H1 (cell line): ENCODE data around the gene GRID2. TPM values are rescaled to one million over a fixed set of nuclear protein-coding genes. Genes with fewer than 3 reads are reported as not detected.

Source experiments
- CTCF ChIA-PET: fragments of 300-600 bp; sonication (Branson Sonifier 250); formaldehyde crosslinking; loops from one replicate; lab custom pipeline; 2021; ENCODE audit not compliant: partially characterized antibody; lab: Charles Lee
- POLR2A ChIA-PET: fragments of 300-600 bp; sonication (Branson Sonifier 250); formaldehyde crosslinking; loops from one replicate; lab custom pipeline; 2021; ENCODE audit warnings: inconsistent platforms; ENCODE audit not compliant: partially characterized antibody; lab: Charles Lee
- DNase-seq, 2 experiments: peaks; one replicate each; pipeline versions ENCODE4 v3.0.0 to v3.0.0-alpha.2; 2010 to 2022; ENCODE audit warnings: low spot score in 2 of 2, low read depth in 1 of 2, mixed read lengths in 1 of 2
- FAIRE-seq: peaks from 2 replicates; lab custom pipeline; 2011; peaks lifted over from hg19 to GRCh38; lab: Jason Lieb, UNC
- H2AFZ ChIP-seq: 2 replicates; pipeline ENCODE4 v1.8.1; 2012; ENCODE audit warnings: low read length, inconsistent platforms
- H2AK5ac ChIP-seq: 2 replicates; pipeline ENCODE4 v1.6.1; 2013; ENCODE audit warnings: low read depth, low read length
- H2BK120ac ChIP-seq: replicated peaks from 2 replicates; pipeline ENCODE3; 2013; ENCODE audit warnings: low read depth, low read length, inconsistent platforms
- H2BK12ac ChIP-seq: 2 replicates; pipeline ENCODE4 v1.6.1; 2013; ENCODE audit warnings: low read depth, low read length
- H2BK15ac ChIP-seq: 2 replicates; pipeline ENCODE4 v1.6.1; 2013; ENCODE audit warnings: low read length
- H2BK20ac ChIP-seq: 2 replicates; pipeline ENCODE4 v1.6.1; 2013; ENCODE audit warnings: low read length
- H2BK5ac ChIP-seq: 2 replicates; pipeline ENCODE4 v1.6.1; 2013; ENCODE audit warnings: low read depth, low read length
- H3K14ac ChIP-seq: 2 replicates; pipeline ENCODE4 v1.6.1; 2013; ENCODE audit warnings: inconsistent platforms; ENCODE audit not compliant: insufficient read length
- H3K18ac ChIP-seq: 2 replicates; pipeline ENCODE4 v1.6.1; 2013; ENCODE audit warnings: low read length; ENCODE audit errors: extremely low read depth
- H3K23ac ChIP-seq: 2 replicates; pipeline ENCODE4 v1.6.1; 2013; ENCODE audit warnings: inconsistent platforms; ENCODE audit not compliant: insufficient read length
- H3K23me2 ChIP-seq: 2 replicates; pipeline ENCODE4 v1.6.1; 2013; ENCODE audit warnings: low read depth, low read length
- H3K27ac ChIP-seq: 2 replicates; pipeline ENCODE4 v1.6.1; 2011; ENCODE audit warnings: low read depth, low read length, inconsistent platforms
- H3K27me3 ChIP-seq, 4 experiments: replicated peaks in 1 of 4; 1 replicate in 1 of 4; 2 replicates in 3 of 4; pipeline versions ENCODE4 v1.6.1 to v1.8.1; 2011 to 2013; ENCODE audit warnings: low read length in 3 of 4, mild to moderate bottlenecking in 3 of 4, inconsistent platforms in 2 of 4, mixed read lengths in 2 of 4, moderate library complexity in 1 of 4; ENCODE audit not compliant: control insufficient read depth in 3 of 4, insufficient read depth in 3 of 4; ENCODE audit errors: extremely low read depth in 1 of 4
- H3K36me3 ChIP-seq, 4 experiments: 2 replicates each; pipeline versions ENCODE4 v1.6.1 to v1.8.1; 2011 to 2013; ENCODE audit warnings: mild to moderate bottlenecking in 4 of 4, low read length in 3 of 4, moderate library complexity in 2 of 4, control low read depth in 1 of 4, inconsistent platforms in 1 of 4; ENCODE audit not compliant: insufficient read depth in 4 of 4, control insufficient read depth in 2 of 4
- H3K4ac ChIP-seq: replicated peaks from 2 replicates; pipeline ENCODE3; 2013; ENCODE audit warnings: low read length, low read depth, mixed read lengths, inconsistent platforms; ENCODE audit not compliant: insufficient read length
- H3K4me1 ChIP-seq, 4 experiments: replicated peaks in 1 of 4; 1 replicate in 1 of 4; 2 replicates in 3 of 4; pipeline versions ENCODE4 v1.6.1 to v1.8.1; 2011 to 2013; ENCODE audit warnings: low read length in 3 of 4, inconsistent platforms in 2 of 4, mixed read lengths in 1 of 4; ENCODE audit not compliant: insufficient read depth in 4 of 4, control insufficient read depth in 3 of 4
- H3K4me2 ChIP-seq, 2 experiments: 2 replicates each; pipeline versions ENCODE4 v1.6.1 to v1.8.1; 2011 to 2013; ENCODE audit warnings: low read depth in 2 of 2, low read length in 2 of 2, control low read depth in 1 of 2, inconsistent platforms in 1 of 2, mild to moderate bottlenecking in 1 of 2; ENCODE audit not compliant: insufficient read depth in 1 of 2
- H3K4me3 ChIP-seq, 4 experiments: fragments of 200-600, 300-600 bp in 1 of 4; sonication (generic), shearing (Covaris generic), sonication (Bioruptor Twin) in 1 of 4; 2 replicates each; pipeline versions ENCODE4 v1.5.1 to v1.8.1; 2011 to 2016; ENCODE audit warnings: low read length in 4 of 4, low read depth in 3 of 4, control low read depth in 2 of 4, inconsistent platforms in 2 of 4, mild to moderate bottlenecking in 2 of 4, mixed read lengths in 1 of 4, moderate library complexity in 1 of 4; ENCODE audit not compliant: insufficient read depth in 2 of 4; ENCODE audit errors: extremely low read depth in 1 of 4
- H3K56ac ChIP-seq: replicated peaks from 2 replicates; pipeline ENCODE3; 2013; ENCODE audit warnings: low read depth, mild to moderate bottlenecking, mixed read lengths, low read length, inconsistent platforms; ENCODE audit not compliant: insufficient read length
- H3K79me1 ChIP-seq: 2 replicates; pipeline ENCODE4 v1.6.1; 2013; ENCODE audit warnings: low read depth, low read length, control low read depth
- H3K79me2 ChIP-seq, 2 experiments: 2 replicates each; pipeline versions ENCODE4 v1.6.1 to v1.8.1; 2012 to 2013; ENCODE audit warnings: low read length in 2 of 2, mild to moderate bottlenecking in 2 of 2, inconsistent platforms in 1 of 2; ENCODE audit not compliant: insufficient read depth in 2 of 2, control insufficient read depth in 1 of 2
- H3K9ac ChIP-seq, 4 experiments: replicated peaks in 1 of 4; 1 replicate in 1 of 4; 2 replicates in 3 of 4; pipeline versions ENCODE4 v1.6.1 to v1.8.1; 2011 to 2013; ENCODE audit warnings: low read depth in 3 of 4, low read length in 3 of 4, control low read depth in 2 of 4, mild to moderate bottlenecking in 2 of 4, moderate library complexity in 2 of 4, inconsistent platforms in 1 of 4; ENCODE audit errors: extremely low read depth in 1 of 4
- H3K9me3 ChIP-seq, 2 experiments: 2 replicates each; pipeline versions ENCODE4 v1.6.1 to v1.8.1; 2012 to 2013; ENCODE audit warnings: mild to moderate bottlenecking in 2 of 2, moderate library complexity in 2 of 2, control low read depth in 1 of 2, inconsistent platforms in 1 of 2, low read depth in 1 of 2, low read length in 1 of 2, mixed read lengths in 1 of 2; ENCODE audit not compliant: insufficient read depth in 2 of 2
- H4K20me1 ChIP-seq, 2 experiments: replicated peaks in 1 of 2; 2 replicates each; pipeline versions ENCODE3 to v1.8.1; 2011 to 2013; ENCODE audit warnings: inconsistent platforms in 2 of 2, low read length in 2 of 2, mild to moderate bottlenecking in 1 of 2; ENCODE audit not compliant: insufficient read depth in 2 of 2, control insufficient read depth in 1 of 2
- H4K5ac ChIP-seq: 2 replicates; pipeline ENCODE4 v1.6.1; 2013; ENCODE audit warnings: low read length, low read depth, mixed read lengths, inconsistent platforms; ENCODE audit not compliant: insufficient read length
- H4K8ac ChIP-seq: 2 replicates; pipeline ENCODE4 v1.8.0; 2013; ENCODE audit warnings: mild to moderate bottlenecking, moderate library complexity, low read length, inconsistent platforms; ENCODE audit not compliant: insufficient read depth; ENCODE audit errors: extremely low read depth
- H4K91ac ChIP-seq: replicated peaks from 2 replicates; pipeline ENCODE3; 2013; ENCODE audit warnings: low read length, mixed read lengths, inconsistent platforms; ENCODE audit not compliant: insufficient read length
- BCL11A ChIP-seq, 2 experiments: IDR thresholded peaks; one replicate each; pipeline ENCODE4 v1.6.1; 2011; ENCODE audit warnings: low read depth in 2 of 2, low read length in 2 of 2, mild to moderate bottlenecking in 2 of 2
- CBX5 ChIP-seq: fragments of 300-800, 300-1000 bp; sonication (generic); IDR thresholded peaks from 2 replicates; pipeline ENCODE4 v1.7.1; 2016; ENCODE audit warnings: antibody characterized with exemption, low read length, low read depth
- CBX8 ChIP-seq: fragments of 300-800, 300-1000 bp; sonication (generic); IDR thresholded peaks from 2 replicates; pipeline ENCODE4 v1.7.1; 2016; ENCODE audit warnings: low read depth, low read length, borderline replicate concordance
- SIRT6 ChIP-seq: IDR thresholded peaks from one replicate; pipeline ENCODE4 v1.7.1; 2012; ENCODE audit warnings: low read length, inconsistent platforms
- WGBS, 2 experiments: shearing (Covaris generic) in 1 of 2; methylation state at CpG; one replicate each; pipeline versions ENCODE4 v1.1.6 to v1.1.7; 2013 to 2015; ENCODE audit warnings: low lambda C conversion rate in 2 of 2, mixed read lengths in 2 of 2, inconsistent platforms in 1 of 2, low coverage in 1 of 2, missing lambda C conversion rate in 1 of 2; ENCODE audit not compliant: insufficient replicate concordance in 2 of 2, insufficient coverage in 1 of 2, insufficient read length in 1 of 2; ENCODE audit errors: extremely low coverage in 1 of 2, missing lambda C conversion rate in 1 of 2; 5-methylcytosine and 5-hydroxymethylcytosine counted together
- polyA plus RNA-seq, 7 experiments: library from polyadenylated mRNA; depleted of rRNA in 3 of 7; stranded (reverse) in 5 of 7; unstranded in 2 of 7; fragments of >200 nt in 5 of 7; fragments of 200-250 nt in 2 of 7; gene quantifications; 1 replicate in 5 of 7; 2 replicates in 1 of 7; 4 replicates in 1 of 7; pipeline versions ENCODE4 v1.2.1 to v1.2.3, GENCODE V29; 2011 to 2013; ENCODE audit warnings: missing spikeins in 2 of 7, mixed read lengths in 2 of 7
- total RNA-seq: library from RNA; stranded (reverse); fragmentation: NEBNext Ultra II Directional; extraction: Animal tissue kit (Norgen Biotek cat#: 25700); gene quantifications from 2 replicates; pipeline ENCODE4 v1.2.1, GENCODE V29; 2021

GRID2 gene
- total and polyA plus RNA-seq, 2 of the 8 experiments (the other 6 are each of a cell fraction or from before 2014, with no cell fraction given) = 31.1 to 81.9 TPM

DNA sequence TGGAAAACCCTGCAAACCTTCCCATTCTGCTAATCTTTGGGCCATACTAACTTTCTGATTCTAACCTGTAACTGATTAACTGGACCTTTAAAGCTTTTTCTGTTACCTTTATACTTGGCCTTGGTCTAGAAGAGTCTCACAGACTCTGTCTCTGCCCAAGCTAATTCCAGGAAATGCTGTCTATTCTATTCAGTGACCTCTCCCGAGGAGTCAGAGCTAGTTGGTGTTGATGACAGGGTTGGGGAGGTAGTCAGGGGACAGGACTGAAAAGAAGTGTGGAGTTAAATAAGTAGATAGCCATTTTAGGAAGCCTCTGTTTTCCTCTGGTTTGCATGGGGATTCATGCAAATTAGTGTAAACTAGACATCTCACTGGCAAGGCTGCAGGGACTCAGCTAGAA, 429.5 kb downstream of the GRID2 start:
- H2AFZ ChIP-seq = no peak overlapping the region
- H3K79me2 ChIP-seq = no peaks in the 10 kb centered on the region; a peak in 1 of 4 replicates
- no peak overlapping the region for H3K4ac ChIP-seq
- no peak overlapping the region for H3K4me2 ChIP-seq
- no peak overlapping the region for H2BK5ac ChIP-seq
- no peak overlapping the region for H3K56ac ChIP-seq
- H3K27me3 ChIP-seq = no peaks in the 10 kb centered on the region
- no peak overlapping the region for H3K27ac ChIP-seq
- H2BK15ac ChIP-seq = no peak overlapping the region
- no peaks in the 10 kb centered on the region for H3K79me1 ChIP-seq
- H2BK12ac ChIP-seq = no peak overlapping the region
- H3K36me3 ChIP-seq = peaks cover 0 to 3% (median 0%) of the 10 kb centered on the region in 4 experiments; a peak in 2 of 8 replicates
- no peak overlapping the region for H3K23ac ChIP-seq
- DNase-seq (no peak), FAIRE-seq (no peak)
- WGBS, 2 experiments = 78% methylated on average over 1 of the region's 1 CpG; no CpG with 5 or more reads in 1 of the 2 experiments
- H4K91ac ChIP-seq = no peak overlapping the region
- TF ChIP-seq CBX5 (no peak), CBX8 (no peak), SIRT6 (no peak), BCL11A (IDR thresholded peaks at IDR 0.05; ENCODE audit: low read depth in 2 of 2, low read length in 2 of 2) (no peak)
- ChIA-PET POLR2A (interaction anchor here (1.1 kb wide), 1 partner anchor 16 kb away, joined by 3 read pairs; no protein-coding TSS in a partner anchor), CTCF (no interaction called here)
- H4K8ac ChIP-seq = no peak overlapping the region
- no peak overlapping the region for H2AK5ac ChIP-seq
- H3K9ac ChIP-seq = no peak overlapping the region
- H2BK20ac ChIP-seq = no peak overlapping the region
- no peak overlapping the region for H3K18ac ChIP-seq
- no peaks in the 10 kb centered on the region for H3K23me2 ChIP-seq
- no peak overlapping the region for H2BK120ac ChIP-seq
- no peaks in the 10 kb centered on the region for H3K4me1 ChIP-seq
- no peaks in the 10 kb centered on the region for H4K20me1 ChIP-seq
- no peaks in the 10 kb centered on the region for H3K9me3 ChIP-seq
- no peak overlapping the region for H4K5ac ChIP-seq
- no peak overlapping the region for H3K4me3 ChIP-seq
- H3K14ac ChIP-seq = no peak overlapping the region
